HepG2 (cell line): ENCODE data around the gene PCGF2. TPM values are rescaled to one million over a fixed set of nuclear protein-coding genes. Genes with fewer than 3 reads are reported as not detected.

Experiments used
- ARID2 ChIP-seq: sonication (generic); formaldehyde crosslinking; IDR thresholded peaks from 2 replicates; pipeline ENCODE4 v1.8.1; 2022; ENCODE audit warnings: mild to moderate bottlenecking, missing genetic modification reagents, borderline replicate concordance
- DPF2 ChIP-seq: sonication (generic); formaldehyde crosslinking; IDR thresholded peaks from 2 replicates; pipeline ENCODE4 v1.4.0; 2020; ENCODE audit warnings: mild to moderate bottlenecking, low read depth, missing genetic modification reagents, borderline replicate concordance
- IRX3 ChIP-seq: sonication (generic); formaldehyde crosslinking; IDR thresholded peaks from 2 replicates; pipeline ENCODE4 v1.8.1; 2023; ENCODE audit warnings: mild to moderate bottlenecking, low read depth, missing genetic modification reagents, borderline replicate concordance
- KDM6A ChIP-seq: IDR thresholded peaks from 2 replicates; pipeline ENCODE4 v1.6.1; 2016; ENCODE audit warnings: low read depth
- MXI1 ChIP-seq: IDR thresholded peaks from 3 replicates; pipeline ENCODE4 v1.6.1; 2012; ENCODE audit warnings: low read depth, low read length, inconsistent platforms, borderline replicate concordance
- MYC ChIP-seq: sonication (generic); formaldehyde crosslinking; IDR thresholded peaks from 2 replicates; pipeline ENCODE4 v1.9.0; 2021; ENCODE audit warnings: missing genetic modification reagents, borderline replicate concordance
- PAF1 ChIP-seq: IDR thresholded peaks from 2 replicates; pipeline ENCODE4 v1.6.1; 2016; ENCODE audit warnings: missing genetic modification reagents, missing compliant biosample characterization
- RARA ChIP-seq: IDR thresholded peaks from 2 replicates; pipeline ENCODE4 v1.6.1; 2016; ENCODE audit warnings: missing genetic modification reagents, missing compliant biosample characterization
- RBM22 ChIP-seq: fragments of 200-400 bp; formaldehyde crosslinking; optimal IDR thresholded peaks from 2 replicates; pipeline ENCODE3; 2017; ENCODE audit warnings: mild to moderate bottlenecking, low read length, moderate library complexity
- RFX5 ChIP-seq: IDR thresholded peaks from 2 replicates; pipeline ENCODE4 v1.6.1; 2011; ENCODE audit warnings: low read depth, low read length, improper control_type of control experiment
- RFXAP ChIP-seq: sonication (generic); formaldehyde crosslinking; IDR thresholded peaks from 2 replicates; pipeline ENCODE4 v1.4.0; 2020; ENCODE audit warnings: missing genetic modification reagents, borderline replicate concordance
- SOX13 ChIP-seq, 3 experiments: fragments of 450-650 bp in 1 of 3; sonication (generic) in 1 of 3; formaldehyde crosslinking in 1 of 3; IDR thresholded peaks in 2 of 3; conservative IDR thresholded peaks in 1 of 3; 2 replicates each; pipeline versions ENCODE4 v1.5.0 to v1.6.1; 2016 to 2020; ENCODE audit warnings: antibody characterized with exemption in 1 of 3, mild to moderate bottlenecking in 1 of 3, missing compliant biosample characterization in 1 of 3, missing genetic modification reagents in 1 of 3, moderate library complexity in 1 of 3
- SP1 ChIP-seq, 2 experiments: fragments of 450-650 bp in 1 of 2; sonication (generic) in 1 of 2; formaldehyde crosslinking in 1 of 2; IDR thresholded peaks; 2 replicates each; pipeline versions ENCODE4 v1.4.0 to v1.6.1; 2016 to 2020; ENCODE audit warnings: missing genetic modification reagents in 1 of 2
- TCF7L2 ChIP-seq: IDR thresholded peaks from 2 replicates; pipeline ENCODE4 v1.6.1; 2011; ENCODE audit warnings: mild to moderate bottlenecking, low read depth, low read length, moderate library complexity
- TERF1 ChIP-seq: sonication (generic); formaldehyde crosslinking; IDR thresholded peaks from 2 replicates; pipeline ENCODE4 v1.8.0; 2022; ENCODE audit warnings: mild to moderate bottlenecking, missing genetic modification reagents, moderate library complexity
- ZBTB20 ChIP-seq: sonication (generic); formaldehyde crosslinking; IDR thresholded peaks from 2 replicates; pipeline ENCODE4 v1.8.1; 2023; ENCODE audit warnings: missing genetic modification reagents, low read depth, mild to moderate bottlenecking, borderline replicate concordance
- ZBTB25 ChIP-seq: IDR thresholded peaks from 2 replicates; pipeline ENCODE4 v1.6.1; 2018; ENCODE audit warnings: missing genetic modification reagents
- ZHX1 ChIP-seq: sonication (generic); formaldehyde crosslinking; IDR thresholded peaks from 2 replicates; pipeline ENCODE4 v1.8.1; 2022; ENCODE audit warnings: low read depth, mild to moderate bottlenecking, missing genetic modification reagents
- ZKSCAN1 ChIP-seq: fragments of 150-350 bp; IDR thresholded peaks from 2 replicates; pipeline ENCODE4 v1.6.1; 2014; ENCODE audit warnings: low read length
- ZNF251 ChIP-seq: sonication (generic); formaldehyde crosslinking; IDR thresholded peaks from 2 replicates; pipeline ENCODE4 v1.9.0; 2021; ENCODE audit warnings: mild to moderate bottlenecking, missing genetic modification reagents
- ZNF580 ChIP-seq: IDR thresholded peaks from 2 replicates; pipeline ENCODE4 v1.6.1; 2016; ENCODE audit warnings: low read depth, borderline replicate concordance
- ZNF781 ChIP-seq: sonication (generic); formaldehyde crosslinking; IDR thresholded peaks from 2 replicates; pipeline ENCODE4 v1.5.1; 2020; ENCODE audit warnings: borderline replicate concordance, mild to moderate bottlenecking, missing genetic modification reagents; ENCODE audit errors: not compliant biosample characterization
- ZNF883 ChIP-seq: sonication (generic); formaldehyde crosslinking; IDR thresholded peaks from 2 replicates; pipeline ENCODE4 v1.5.1; 2020; ENCODE audit warnings: mild to moderate bottlenecking, missing genetic modification reagents; ENCODE audit errors: not compliant biosample characterization
- polyA plus RNA-seq, 8 experiments: library from polyadenylated mRNA; depleted of rRNA in 3 of 8; stranded (reverse) in 7 of 8; unstranded in 1 of 8; fragments of >200 nt; fragmentation: Illumina TruSeq in 4 of 8; extraction: Trizol in 4 of 8; gene quantifications; 2 replicates each; pipeline versions ENCODE4 v1.2.1 to v1.2.3, GENCODE V29; 2011 to 2016; ENCODE audit warnings: low read depth in 4 of 8, missing spikeins in 1 of 8, mixed read lengths in 1 of 8; ENCODE audit not compliant: insufficient read depth in 1 of 8
- total RNA-seq, 5 experiments: library from RNA; depleted of rRNA; stranded (reverse); fragments of >200 nt; fragmentation: Illumina TruSeq; extraction: Trizol; gene quantifications; 2 replicates each; pipeline ENCODE4 v1.2.3, GENCODE V29; 2016; ENCODE audit warnings: low read depth in 1 of 5

The PCGF2 gene
- total and polyA plus RNA-seq, 2 of the 13 experiments (the other 11 are each of a cell fraction or from before 2014, with no cell fraction given) = 11.6 to 29.4 TPM

- TF ChIP-seq MXI1 = peak; percentile 91; the same call in 1 of the 3 replicates
- no peak for TF ChIP-seq ZNF883 (CRISPR knock-in tag)
- no peak for TF ChIP-seq SP1 (IDR thresholded peaks at IDR 0.05)
- no peak; the same call in 1 of the 2 replicates for TF ChIP-seq SP1 (CRISPR knock-in tag; IDR thresholded peaks at IDR 0.05)
- peak; percentile 88 for TF ChIP-seq RBM22
- TF ChIP-seq ZNF781 (CRISPR knock-in tag) = no peak
- TF ChIP-seq RFX5 = peak; percentile 58; the same call in 1 of the 2 replicates
- TF ChIP-seq ZNF580 = peak; percentile 68; the same call in 1 of the 2 replicates
- peak; percentile 71; the same call in 1 of the 2 replicates for TF ChIP-seq IRX3 (CRISPR knock-in tag)
- TF ChIP-seq TERF1 (CRISPR knock-in tag) = no peak
- peak; percentile 90 for TF ChIP-seq RFXAP (CRISPR knock-in tag)
- peak; percentile 84 for TF ChIP-seq KDM6A (CRISPR knock-in tag)
- TF ChIP-seq RARA (CRISPR knock-in tag) = peak; percentile 89
- peak; percentile 65; the same call in 1 of the 2 replicates for TF ChIP-seq MYC (CRISPR knock-in tag)
- peak; percentile 71; the same call in 1 of the 2 replicates for TF ChIP-seq ZBTB25 (CRISPR knock-in tag)
- peak; percentile 79; the same call in 1 of the 2 replicates for TF ChIP-seq ZHX1 (CRISPR knock-in tag)
- 0 out of 2 replicates have a peak, but pooled peaks have one; percentile 16 for TF ChIP-seq DPF2 (CRISPR knock-in tag)
- no peak for TF ChIP-seq ZNF251 (CRISPR knock-in tag)
- TF ChIP-seq ARID2 (CRISPR knock-in tag) = no peak
- peak; percentile 56; the same call in 1 of the 2 replicates for TF ChIP-seq SOX13 (IDR thresholded peaks at IDR 0.05)
- peak in 1 of 2 experiments; percentile 86; a peak in 2 of 4 replicates for TF ChIP-seq SOX13 (CRISPR knock-in tag; conservative IDR thresholded peaks at IDR 0.05 in 1 of 2, IDR thresholded peaks at IDR 0.05 in 1 of 2)
- TF ChIP-seq ZBTB20 = 0 out of 2 replicates have a peak, but pooled peaks have one; percentile 55
- TF ChIP-seq PAF1 (CRISPR knock-in tag) = no peak
- TF ChIP-seq ZKSCAN1 = no peak
- no peak for TF ChIP-seq TCF7L2
Measured at GRCh38 chr17:38746004-38746848, 1.9 kb downstream of the PCGF2 start (continued).
